ENCODE measurements around the gene TGFB1. TPM values are rescaled to one million over a fixed set of nuclear protein-coding genes. Genes with fewer than 3 reads are reported as not detected.
A peak's percentile ranks its signal among the peaks of the same experiment; 100 is the strongest.

The TGFB1 gene
- 64.3 and 157 TPM in 2 replicates for total RNA-seq (2011; cell fraction: chromatin; rRNA removed; ENCODE audit: low replicate concordance)
- total RNA-seq (2011; cell fraction: nucleolus; rRNA removed): 136 and 144 TPM in 2 replicates
- total RNA-seq (2011; cell fraction: nucleoplasm; rRNA removed): 124 and 158 TPM in 2 replicates
- 18.6 and 25.8 TPM in 2 replicates for total RNA-seq (2014; rRNA removed)
- total RNA-seq (2014; rRNA removed; fragmentation: Illumina TruSeq; extraction: Trizol): 10.4 and 12.3 TPM in 2 replicates
- 14.7 and 17.2 TPM in 2 replicates for total RNA-seq (2015; rRNA removed; fragmentation: Illumina TruSeq; extraction: Trizol)
- total RNA-seq (2021): 131 and 159 TPM in 2 replicates
- polyA plus RNA-seq (2011; rRNA removed): 11.8 and 13.4 TPM in 2 replicates
- polyA plus RNA-seq (2011; cell fraction: cytosol; rRNA removed): 15.8 and 29.1 TPM in 2 replicates
- polyA plus RNA-seq (2011; cell fraction: nucleus; rRNA removed): 32.7 and 67.7 TPM in 2 replicates
- 114 and 117 TPM in 2 replicates for polyA plus RNA-seq (2012)
- polyA plus RNA-seq (2014; fragmentation: Illumina TruSeq; extraction: Trizol): 45.7 and 64.4 TPM in 2 replicates
- polyA plus RNA-seq (2014; fragmentation: Nextera tagmentation; extraction: Ambion mirVana): under 1 TPM; 0.24 to 0.77 TPM
- 35.2 and 37.8 TPM in 2 replicates for polyA plus RNA-seq (2014; rRNA removed)
- 8.5 and 9.4 TPM in 2 replicates for polyA minus RNA-seq (2011; rRNA and poly(A)+ RNA removed)
- 77.3 and 101 TPM in 2 replicates for polyA minus RNA-seq (2011; cell fraction: cytosol; rRNA and poly(A)+ RNA removed)
- polyA minus RNA-seq (2011; cell fraction: nucleus; rRNA and poly(A)+ RNA removed): 19.0 and 20.9 TPM in 2 replicates
- Bru-seq, nascent RNA: percentile 81 among the genes with signal in this experiment
- BruChase-seq, experiment 1, labeled RNA remaining after a 2-hour chase: percentile 74 among the genes with signal in this experiment
- percentile 73 among the genes with signal in this experiment for BruChase-seq, experiment 2, labeled RNA remaining after a 6-hour chase
- long read RNA-seq, experiment 1, transcript TGFB1-201 (7 exons, 2,769 nt): major isoform, 337 of 467 reads
- long read RNA-seq, experiment 1, partial matches to known transcripts: 17 of 467 reads
- long read RNA-seq, experiment 1, other reads (novel, unspliced or antisense): 113 of 467 reads
- long read RNA-seq, experiment 2, transcript TGFB1-201 (7 exons, 2,769 nt): major isoform, 259 of 331 reads
- long read RNA-seq, experiment 2, partial matches to known transcripts: 27 of 331 reads
- long read RNA-seq, experiment 2, other reads (novel, unspliced or antisense): 45 of 331 reads
- long read RNA-seq, experiment 3, partial matches to known transcripts: 0 of 4 reads
- long read RNA-seq, experiment 3, other reads (novel, unspliced or antisense): 4 of 4 reads

DNA sequence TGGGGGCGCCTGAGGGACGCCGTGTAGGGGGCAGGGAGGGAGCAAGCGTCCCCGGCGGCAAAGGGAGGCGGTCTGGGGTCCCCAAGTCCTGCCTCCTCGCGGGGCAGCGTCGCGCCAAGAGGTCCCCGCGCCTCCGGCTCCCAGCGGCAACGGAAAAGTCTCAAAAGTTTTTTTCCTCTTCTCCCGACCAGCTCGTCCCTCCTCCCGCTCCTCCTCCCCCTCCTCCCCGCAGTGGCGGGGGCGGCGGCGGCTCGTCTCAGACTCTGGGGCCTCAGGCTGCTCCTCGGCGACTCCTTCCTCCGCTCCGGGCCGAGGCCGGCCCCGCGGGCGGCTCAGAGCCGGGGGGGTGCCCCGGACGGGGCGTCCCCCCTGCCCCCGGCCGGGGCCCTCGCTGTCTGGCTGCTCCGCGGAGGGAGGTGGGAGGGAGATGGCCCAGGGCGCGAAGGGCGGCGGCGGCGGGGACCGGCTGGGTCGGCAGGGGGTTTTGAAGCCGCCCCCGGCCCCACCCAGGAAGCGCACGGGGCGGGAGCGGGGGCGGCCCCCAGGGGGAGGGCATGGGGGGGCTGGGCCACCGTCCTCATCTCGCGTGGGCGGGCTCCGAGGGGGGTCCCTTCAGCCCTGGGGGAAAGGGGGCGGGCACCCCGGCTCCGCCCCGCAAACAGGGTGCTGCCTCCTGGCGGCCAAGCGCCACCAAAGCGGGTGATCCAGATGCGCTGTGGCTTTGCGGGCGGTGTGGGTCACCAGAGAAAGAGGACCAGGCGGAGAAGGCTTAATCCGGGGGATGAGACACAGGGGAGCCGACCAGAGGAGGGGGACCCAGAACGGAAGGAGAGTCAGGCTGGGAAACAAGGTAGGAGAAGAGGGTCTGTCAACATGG, at the start of gene TGFB1:
TGFB1 (minus strand) TSS at position 457 of the 877 bp plus-strand sequence. CDS start 878 bp downstream, outside the sequence.
- Histone ChIP-seq H3K9me3 (replicated peaks; ENCODE audit: control insufficient read depth, insufficient read depth, low read depth, low read length) (no peaks in the 10 kb centered on the region), H3K36me3 (ENCODE audit: control insufficient read depth, insufficient read depth, low read length) (peaks cover 27% of the 10 kb centered on the region), H3K27ac (ENCODE audit: extremely low read depth, low read depth, low read length) (peak within 1 kb of the TSS; percentile 93), H3K27me3 (ENCODE audit: control insufficient read depth in 2 of 2, insufficient read depth in 2 of 2, low read length in 2 of 2) (no peaks in the 10 kb centered on the region), H3K79me2 (ENCODE audit: control insufficient read depth, insufficient read depth, low read length) (peaks cover 58% of the 10 kb centered on the region), H2AFZ (ENCODE audit: low read depth, low read length) (peak within 1 kb of the TSS; percentile 74), H4K20me1 (replicated peaks; ENCODE audit: control insufficient read depth, insufficient read depth, low read length) (peaks cover 17% of the 10 kb centered on the region), H3K4me1 (replicated peaks in 1 of 2; ENCODE audit: control insufficient read depth in 2 of 2, insufficient read depth in 2 of 2, low read length in 2 of 2) (peaks cover 11 to 49% of the 10 kb centered on the region in 2 experiments), H3K9ac (ENCODE audit: insufficient read depth in 1 of 2, low read depth in 2 of 2, low read length in 2 of 2) (peak within 1 kb of the TSS; percentile 85 to 99), H3K4me3 (peak within 1 kb of the TSS; percentile 98), H3K9me1 (ENCODE audit: control insufficient read depth, insufficient read depth, low read length) (no peaks in the 10 kb centered on the region), H3K4me2 (ENCODE audit: insufficient read depth, low read length) (peak within 1 kb of the TSS; percentile 100)
- POLR2A ChIA-PET: interaction anchor here (0.6 to 3.1 kb wide), 4 partner anchors 10 to 1125 kb away, joined by 3 to 20 read pairs (median 6); partner anchors contain the start of gene B9D2
- peak; percentile 82 for FAIRE-seq
- ATAC-seq: peak; percentile 74
- CTCF ChIA-PET (ENCODE audit: low intra/inter-chr PET ratio): interaction anchor here (0.7 kb wide), 1 partner anchor 245 kb away, joined by 3 read pairs; no protein-coding TSS in a partner anchor
- in situ Hi-C loops (cut with MboI): no loop called here
- WGBS (ENCODE audit: insufficient coverage, low coverage, missing lambda C conversion rate): 1% methylated on average over 20 of the region's 78 CpGs
- intact Hi-C loops (cut with micrococcal nuclease): loop anchor here (5.0 kb wide), 2 partner anchors 46 to 91 kb away; partner anchors contain the start of gene HNRNPUL1
- BruUV-seq (replicated peaks): TSS peak; percentile 74
- DNase-seq (ENCODE audit: extremely low read depth in 1 of 4, low spot score in 3 of 4): peak; percentile 94 to 99 (median 98)
- TF ChIP-seq ILF3 (IDR thresholded peaks at IDR 0.05; ENCODE audit: borderline replicate concordance) (peak; percentile 64; the same call in 1 of the 2 replicates), ZNF75A (CRISPR knock-in tag; IDR thresholded peaks at IDR 0.05) (no peak), HDAC1 (IDR thresholded peaks at IDR 0.05) (peak in 1 of 2 experiments; percentile 32; a peak in 1 of 4 replicates), ELF1 (tag; IDR thresholded peaks at IDR 0.05) (peak; percentile 71), SOX6 (IDR thresholded peaks at IDR 0.05) (peak; percentile 26; the same call in 1 of the 2 replicates), U2AF1 (optimal IDR thresholded peaks at IDR 0.05; ENCODE audit: low read depth, low read length) (peak; percentile 79), ZNF263 (CRISPR knock-in tag; IDR thresholded peaks at IDR 0.05; ENCODE audit: borderline replicate concordance) (peak; percentile 100), LCOR (CRISPR knock-in tag; IDR thresholded peaks at IDR 0.05) (peak; percentile 81), RBM39 (optimal IDR thresholded peaks at IDR 0.05; ENCODE audit: low read depth, low read length) (peak; percentile 78), RB1 (IDR thresholded peaks at IDR 0.05; ENCODE audit: low read depth) (peak; percentile 60), NR2F6 (CRISPR knock-in tag; IDR thresholded peaks at IDR 0.05) (no peak), RBM22 (IDR thresholded peaks at IDR 0.05; ENCODE audit: low read depth, low read length, poor library complexity, severe bottlenecking) (no peak), RBM25 (IDR thresholded peaks at IDR 0.05; ENCODE audit: low read depth, low read length, severe bottlenecking) (peak; percentile 46)
- TF ChIP-seq, protein P1, sequence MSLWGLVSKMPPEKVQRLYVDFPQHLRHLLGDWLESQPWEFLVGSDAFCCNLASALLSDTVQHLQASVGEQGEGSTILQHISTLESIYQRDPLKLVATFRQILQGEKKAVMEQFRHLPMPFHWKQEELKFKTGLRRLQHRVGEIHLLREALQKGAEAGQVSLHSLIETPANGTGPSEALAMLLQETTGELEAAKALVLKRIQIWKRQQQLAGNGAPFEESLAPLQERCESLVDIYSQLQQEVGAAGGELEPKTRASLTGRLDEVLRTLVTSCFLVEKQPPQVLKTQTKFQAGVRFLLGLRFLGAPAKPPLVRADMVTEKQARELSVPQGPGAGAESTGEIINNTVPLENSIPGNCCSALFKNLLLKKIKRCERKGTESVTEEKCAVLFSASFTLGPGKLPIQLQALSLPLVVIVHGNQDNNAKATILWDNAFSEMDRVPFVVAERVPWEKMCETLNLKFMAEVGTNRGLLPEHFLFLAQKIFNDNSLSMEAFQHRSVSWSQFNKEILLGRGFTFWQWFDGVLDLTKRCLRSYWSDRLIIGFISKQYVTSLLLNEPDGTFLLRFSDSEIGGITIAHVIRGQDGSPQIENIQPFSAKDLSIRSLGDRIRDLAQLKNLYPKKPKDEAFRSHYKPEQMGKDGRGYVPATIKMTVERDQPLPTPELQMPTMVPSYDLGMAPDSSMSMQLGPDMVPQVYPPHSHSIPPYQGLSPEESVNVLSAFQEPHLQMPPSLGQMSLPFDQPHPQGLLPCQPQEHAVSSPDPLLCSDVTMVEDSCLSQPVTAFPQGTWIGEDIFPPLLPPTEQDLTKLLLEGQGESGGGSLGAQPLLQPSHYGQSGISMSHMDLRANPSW (CRISPR knock-in tag; IDR thresholded peaks at IDR 0.05): no peak
